ENCODE data around the gene HEATR5A.
"Not testable (repeated sequence)": the region's sequence is repeated elsewhere in the genome, so short reads cannot be mapped to it uniquely, and the experiment has no call there.

Gene HEATR5A

GRCh38 chr14:31387091-31387490, 33.3 kb downstream of the HEATR5A start:
- DNase-seq: no peak

GRCh38 chr14:31386271-31386670, 34.1 kb downstream of the HEATR5A start:
- DNase-seq: no peak

GRCh38 chr14:31382221-31382620, 38.1 kb downstream of the HEATR5A start:
- no peak for DNase-seq

- no peak for DNase-seq
These were observed 40.2 kb downstream of the HEATR5A start for GRCh38 chr14:31380106-31380505.

GRCh38 chr14:31379125-31379947, 41.0 kb downstream of the HEATR5A start:
- not testable (repeated sequence) for DNase-seq

GRCh38 chr14:31377433-31377832, 42.9 kb downstream of the HEATR5A start:
- no peak for DNase-seq

GRCh38 chr14:31371646-31372045, 48.7 kb downstream of the HEATR5A start:
- DNase-seq: peak; percentile 82

- DNase-seq: no peak
These were observed 56.8 kb downstream of the HEATR5A start for GRCh38 chr14:31363331-31364073.

- DNase-seq: no peak
These were observed 57.6 kb downstream of the HEATR5A start for GRCh38 chr14:31362746-31363145.

GRCh38 chr14:31361761-31362160, 58.6 kb downstream of the HEATR5A start:
- not testable (repeated sequence) for DNase-seq

- no peak for DNase-seq
These were observed 59.3 kb downstream of the HEATR5A start for GRCh38 chr14:31360919-31361662.

- no peak for DNase-seq
These were observed 63.1 kb downstream of the HEATR5A start for GRCh38 chr14:31357279-31357678.

GRCh38 chr14:31346097-31346496, 74.3 kb downstream of the HEATR5A start:
- DNase-seq: no peak

GRCh38 chr14:31341280-31341679, 79.1 kb downstream of the HEATR5A start:
- no peak for DNase-seq

GRCh38 chr14:31340297-31341063, 79.9 kb downstream of the HEATR5A start:
- no peak for DNase-seq

GRCh38 chr14:31339743-31340142, 80.6 kb downstream of the HEATR5A start:
- no peak for DNase-seq

- no peak for DNase-seq
These were observed 83.0 kb downstream of the HEATR5A start for GRCh38 chr14:31337331-31337730.

- peak; percentile 72 for DNase-seq
These were observed 83.7 kb downstream of the HEATR5A start for GRCh38 chr14:31336646-31337045.

GRCh38 chr14:31331395-31331794, 89.0 kb downstream of the HEATR5A start:
- DNase-seq: not testable (repeated sequence)

GRCh38 chr14:31329876-31330521, 90.4 kb downstream of the HEATR5A start:
- not testable (repeated sequence) for DNase-seq

- DNase-seq: no peak
These were observed 94.2 kb downstream of the HEATR5A start for GRCh38 chr14:31326111-31326510.

GRCh38 chr14:31323419-31323818, 96.9 kb downstream of the HEATR5A start:
- no peak for DNase-seq

All from GF-D8 (cell line).